ENCODE data around the gene KCNN4. TPM values are rescaled to one million over a fixed set of nuclear protein-coding genes. Genes with fewer than 3 reads are reported as not detected.

The KCNN4 gene
- total RNA-seq, 1 donor from 2014 or later: 0.23 TPM

DNA sequence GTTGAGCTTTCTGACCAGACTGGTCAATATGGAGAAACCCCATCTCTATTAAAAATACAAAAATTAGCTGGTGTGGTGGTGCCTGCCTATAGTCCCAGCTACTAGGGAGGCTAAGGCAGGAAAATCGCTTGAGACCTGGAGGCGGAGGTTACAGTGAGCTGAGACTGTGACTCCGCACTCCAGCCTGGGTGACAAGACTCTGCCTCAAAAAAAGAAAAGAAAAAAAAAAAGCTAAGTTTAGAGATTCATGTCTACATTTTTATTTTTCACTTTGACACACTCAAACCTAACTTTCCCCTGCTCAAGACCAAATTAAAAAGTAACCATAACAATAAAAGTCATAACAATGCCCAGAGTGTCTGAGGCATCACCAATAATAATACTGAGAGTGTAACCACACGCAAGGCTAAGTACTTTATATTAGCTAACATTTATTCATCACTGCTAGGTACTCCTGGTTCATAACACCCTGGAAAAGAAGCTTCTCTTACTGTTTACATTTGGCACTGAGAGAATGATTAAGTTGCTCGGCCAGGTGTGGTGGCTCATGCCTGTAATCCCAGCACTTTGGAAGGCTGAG is 59.2 kb downstream of the KCNN4 start:
- DNase-seq (ENCODE audit: extremely low read depth, low read depth, low spot score): no peak

GRCh38 chr19:43720936-43721335 is 59.8 kb downstream of the KCNN4 start:
- no peak for DNase-seq (ENCODE audit: extremely low read depth, low read depth, low spot score)

DNA sequence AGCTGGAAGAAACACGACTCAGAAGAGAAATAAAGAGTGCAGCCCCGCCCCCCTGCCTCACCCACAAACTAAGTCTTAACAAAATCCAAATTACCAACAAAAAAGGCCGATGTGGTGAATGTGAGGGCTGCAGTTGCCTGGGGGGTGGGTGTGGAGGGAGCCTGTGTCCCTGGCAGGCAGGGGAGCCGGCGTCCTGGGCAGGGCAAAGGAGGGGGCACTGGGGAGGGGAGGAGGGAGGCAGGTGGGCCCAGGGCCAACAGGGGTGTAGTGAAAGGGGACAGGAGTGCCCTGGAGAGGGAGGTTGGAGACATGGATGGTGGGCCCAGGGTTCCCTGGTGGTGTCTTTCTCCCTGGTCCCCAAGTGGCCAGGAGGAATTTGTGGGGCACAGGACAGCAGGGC is 60.9 kb downstream of the KCNN4 start:
- DNase-seq (ENCODE audit: extremely low read depth, low read depth, low spot score): no peak

GRCh38 chr19:43719378-43719868 is 61.4 kb downstream of the KCNN4 start:
- no peak for DNase-seq (ENCODE audit: extremely low read depth, low read depth, low spot score)

- no peak for DNase-seq (ENCODE audit: extremely low read depth, low read depth, low spot score)
Measured at GRCh38 chr19:43718627-43719377, 62.0 kb downstream of the KCNN4 start.

Other genes with a start within 250 kb of the KCNN4 start
- gene ZNF575, start 247.8 kb downstream of the KCNN4 start, total RNA-seq: not detected in 2 replicates
- 28.5 and 34.3 TPM in 2 replicates for gene XRCC1, start 205.4 kb downstream of the KCNN4 start, total RNA-seq
- 2.5 TPM in 1 of 2 replicates, not detected in the other for gene PINLYP, start 205.2 kb downstream of the KCNN4 start, total RNA-seq
- 38.3 and 58.3 TPM in 2 replicates for gene IRGQ, start 184.8 kb downstream of the KCNN4 start, total RNA-seq
- 8.6 and 11.2 TPM in 2 replicates for gene ZNF576, start 184.4 kb downstream of the KCNN4 start, total RNA-seq
- 0.29 TPM in 1 of 2 replicates, not detected in the other for gene SRRM5, start 168.9 kb downstream of the KCNN4 start, total RNA-seq
- gene ZNF428, start 161.3 kb downstream of the KCNN4 start, total RNA-seq: 62.6 and 72.5 TPM in 2 replicates
- 5.7 and 8.3 TPM in 2 replicates for gene CADM4, start 141.1 kb downstream of the KCNN4 start, total RNA-seq
- 99.7 and 140 TPM in 2 replicates for gene PLAUR, start 110.8 kb downstream of the KCNN4 start, total RNA-seq
- not detected in 2 replicates for gene IRGC, start 64.9 kb downstream of the KCNN4 start, total RNA-seq
- 21.3 and 24.5 TPM in 2 replicates for gene SMG9, start 26.0 kb downstream of the KCNN4 start, total RNA-seq
- gene LYPD5, start 21.5 kb upstream of the KCNN4 start, total RNA-seq: 0.93 and 2.7 TPM in 2 replicates
- gene ZNF283, start 46.3 kb upstream of the KCNN4 start, total RNA-seq: 3.5 and 6.3 TPM in 2 replicates
- gene ZNF404, start 103.0 kb upstream of the KCNN4 start, total RNA-seq: 0.93 and 2.4 TPM in 2 replicates
- gene ZNF45, start 154.3 kb upstream of the KCNN4 start, total RNA-seq: 8.0 and 10.2 TPM in 2 replicates
- gene ZNF221, start 170.3 kb upstream of the KCNN4 start, total RNA-seq: 4.1 and 5.1 TPM in 2 replicates
- 4.5 and 6.1 TPM in 2 replicates for gene ZNF155, start 203.2 kb upstream of the KCNN4 start, total RNA-seq
- 1.3 and 2.9 TPM in 2 replicates for gene ZNF230, start 222.0 kb upstream of the KCNN4 start, total RNA-seq
- 2.9 and 3.2 TPM in 2 replicates for gene ZNF222, start 244.4 kb upstream of the KCNN4 start, total RNA-seq